Measurements from ENCODE around the gene MCTP1.
A peak's percentile ranks its signal among the peaks of the same experiment; 100 is the strongest.

The MCTP1 gene

DNA sequence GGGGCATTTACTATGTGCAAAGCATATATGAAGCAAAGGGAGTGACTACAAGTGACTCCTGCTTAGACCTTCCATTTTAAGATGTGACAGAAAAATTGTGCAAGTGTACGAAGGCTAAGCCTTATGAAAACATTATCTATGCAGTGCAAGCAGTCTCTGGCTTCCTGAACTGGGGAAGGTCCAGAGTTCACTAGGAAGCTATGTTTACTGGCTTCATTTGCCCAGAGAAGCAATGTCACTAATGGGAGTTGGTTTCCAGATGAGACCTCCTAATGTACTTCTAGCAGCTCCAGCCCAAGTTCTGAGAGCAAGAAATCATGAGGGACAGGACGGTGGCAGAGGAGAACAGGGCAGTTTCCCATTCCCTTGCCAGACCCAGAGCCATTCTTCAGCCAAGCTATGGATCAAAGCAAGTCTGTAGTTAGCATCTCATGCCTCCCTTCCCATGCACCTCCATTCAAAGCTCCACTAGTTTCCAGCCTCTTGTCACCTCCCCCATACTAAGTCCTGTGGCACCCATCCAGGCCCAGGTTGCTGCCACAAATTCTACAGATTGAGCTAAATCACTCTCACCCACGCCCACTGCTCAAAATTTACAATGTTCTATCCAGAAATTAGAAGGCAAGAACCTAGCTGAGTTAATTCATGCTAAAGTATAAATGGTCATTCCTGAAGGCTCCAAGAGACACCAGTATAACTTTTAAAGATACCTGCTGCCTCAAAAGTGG lies 21.8 kb downstream of the MCTP1 start:
- no peak overlapping the region for H4K8ac ChIP-seq (ENCODE audit: low read length)
- H3K4me3 ChIP-seq (ENCODE audit: insufficient read depth in 1 of 2, low read depth in 1 of 2, low read length in 2 of 2), result no peak overlapping the region
- H2BK120ac ChIP-seq (ENCODE audit: low read depth, low read length), result no peak overlapping the region
- no peak overlapping the region for H3K9ac ChIP-seq (ENCODE audit: low read length)
- H3K27me3 ChIP-seq (ENCODE audit: control insufficient read depth in 1 of 2, insufficient read depth in 1 of 2, low read length in 2 of 2), result peaks cover 7 to 8% of the 10 kb centered on the region in 2 experiments
- no peak overlapping the region for H3K18ac ChIP-seq (ENCODE audit: low read depth in 1 of 2, low read length in 2 of 2)
- no peaks in the 10 kb centered on the region for H3K36me3 ChIP-seq (ENCODE audit: control insufficient read depth in 1 of 2, insufficient read depth in 2 of 2, low read depth in 1 of 2, low read length in 2 of 2)
- H3K23ac ChIP-seq (ENCODE audit: low read length in 2 of 2), result no peak overlapping the region
- WGBS, result 61% methylated on average over 3 of the region's 3 CpGs
- H3K4me1 ChIP-seq (ENCODE audit: control insufficient read depth, insufficient read depth, low read depth, low read length), result no peaks in the 10 kb centered on the region
- no peak for DNase-seq
- H2BK12ac ChIP-seq (ENCODE audit: low read length in 2 of 2), result no peak overlapping the region
- H3K4ac ChIP-seq (ENCODE audit: low read depth in 1 of 2, low read length in 2 of 2), result no peak overlapping the region
- H3K14ac ChIP-seq (ENCODE audit: low read length in 2 of 2), result no peak overlapping the region
- H3K4me2 ChIP-seq (ENCODE audit: low read length, poor library complexity, severe bottlenecking), result no peak overlapping the region
- no peaks in the 10 kb centered on the region for H3K9me3 ChIP-seq (ENCODE audit: control insufficient read depth, low read length)
- H3K27ac ChIP-seq (ENCODE audit: low read length, poor library complexity, severe bottlenecking), result no peak overlapping the region
- no peak overlapping the region for H2BK15ac ChIP-seq (ENCODE audit: low read depth, poor library complexity, severe bottlenecking)
- H3K79me1 ChIP-seq (replicated peaks; ENCODE audit: low read length, poor library complexity, severe bottlenecking), result no peaks in the 10 kb centered on the region
- H2AK5ac ChIP-seq (ENCODE audit: low read length, severe bottlenecking), result no peak overlapping the region
- no peak overlapping the region for H2BK5ac ChIP-seq (ENCODE audit: low read depth, low read length, poor library complexity, severe bottlenecking)
- H4K91ac ChIP-seq (ENCODE audit: low read length), result no peak overlapping the region
- no peak overlapping the region for H2AFZ ChIP-seq (ENCODE audit: low read depth, low read length)

DNA sequence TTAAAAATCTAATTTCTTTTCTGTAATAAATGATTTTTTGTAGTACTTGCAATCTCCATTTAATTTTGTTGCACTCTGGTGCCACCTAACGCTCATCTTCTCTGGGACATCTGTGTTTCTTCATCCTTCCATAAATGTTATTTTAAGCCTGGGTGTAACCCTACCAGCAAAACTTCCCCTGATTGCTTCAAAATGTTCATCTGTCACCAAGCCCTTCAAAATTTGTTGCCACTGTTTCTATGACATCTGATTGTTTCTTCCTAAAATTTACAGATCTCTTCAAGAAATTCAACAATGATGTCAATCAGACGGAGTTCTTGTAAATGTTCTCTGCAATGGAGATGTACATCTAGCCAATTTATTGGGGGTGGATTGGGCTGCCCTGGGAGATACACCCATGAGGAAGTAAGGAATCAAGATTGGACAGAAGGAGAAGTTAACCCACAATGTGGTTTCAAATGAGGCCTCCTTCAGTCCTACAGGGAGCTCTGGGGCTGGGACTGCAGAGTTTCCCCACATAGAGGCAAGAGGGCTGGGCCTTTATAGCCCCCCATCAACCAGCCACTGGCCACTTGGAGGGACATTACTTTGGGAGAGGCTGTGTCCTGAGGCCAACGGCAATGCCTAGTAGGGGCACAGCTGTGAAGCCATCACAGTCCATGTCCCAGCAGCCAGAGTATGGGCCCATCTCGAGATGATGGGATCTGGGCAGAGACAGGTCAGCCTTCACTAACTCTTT lies 23.3 kb downstream of the MCTP1 start:
- H3K9me3 ChIP-seq (ENCODE audit: control insufficient read depth, low read length), result no peaks in the 10 kb centered on the region
- H3K4me2 ChIP-seq (ENCODE audit: low read length, poor library complexity, severe bottlenecking), result no peak overlapping the region
- H2AK5ac ChIP-seq (ENCODE audit: low read length, severe bottlenecking), result no peak overlapping the region
- H2AFZ ChIP-seq (ENCODE audit: low read depth, low read length), result no peak overlapping the region
- no peak overlapping the region for H3K23ac ChIP-seq (ENCODE audit: low read length in 2 of 2)
- H2BK120ac ChIP-seq (ENCODE audit: low read depth, low read length), result no peak overlapping the region
- H3K27ac ChIP-seq (ENCODE audit: low read length, poor library complexity, severe bottlenecking), result no peak overlapping the region
- H3K18ac ChIP-seq (ENCODE audit: low read depth in 1 of 2, low read length in 2 of 2), result no peak overlapping the region
- no peak overlapping the region for H3K9ac ChIP-seq (ENCODE audit: low read length)
- no peaks in the 10 kb centered on the region for H3K79me1 ChIP-seq (replicated peaks; ENCODE audit: low read length, poor library complexity, severe bottlenecking)
- H3K4me3 ChIP-seq (ENCODE audit: insufficient read depth in 1 of 2, low read depth in 1 of 2, low read length in 2 of 2), result no peak overlapping the region
- H3K27me3 ChIP-seq (ENCODE audit: control insufficient read depth in 1 of 2, insufficient read depth in 1 of 2, low read length in 2 of 2), result peaks cover 4 to 7% of the 10 kb centered on the region in 2 experiments
- H3K4ac ChIP-seq (ENCODE audit: low read depth in 1 of 2, low read length in 2 of 2), result no peak overlapping the region
- 76% methylated on average over 4 of the region's 4 CpGs for whole genome bisulfite sequencing
- no peak overlapping the region for H3K14ac ChIP-seq (ENCODE audit: low read length in 2 of 2)
- no peak overlapping the region for H4K8ac ChIP-seq (ENCODE audit: low read length)
- no peaks in the 10 kb centered on the region for H3K36me3 ChIP-seq (ENCODE audit: control insufficient read depth in 1 of 2, insufficient read depth in 2 of 2, low read depth in 1 of 2, low read length in 2 of 2)
- no peak overlapping the region for H2BK15ac ChIP-seq (ENCODE audit: low read depth, poor library complexity, severe bottlenecking)
- no peak overlapping the region for H2BK5ac ChIP-seq (ENCODE audit: low read depth, low read length, poor library complexity, severe bottlenecking)
- no peak overlapping the region for H2BK12ac ChIP-seq (ENCODE audit: low read length in 2 of 2)
- peak; percentile 17 for DNase-seq
- no peaks in the 10 kb centered on the region for H3K4me1 ChIP-seq (ENCODE audit: control insufficient read depth, insufficient read depth, low read depth, low read length)
- no peak overlapping the region for H4K91ac ChIP-seq (ENCODE audit: low read length)

DNA sequence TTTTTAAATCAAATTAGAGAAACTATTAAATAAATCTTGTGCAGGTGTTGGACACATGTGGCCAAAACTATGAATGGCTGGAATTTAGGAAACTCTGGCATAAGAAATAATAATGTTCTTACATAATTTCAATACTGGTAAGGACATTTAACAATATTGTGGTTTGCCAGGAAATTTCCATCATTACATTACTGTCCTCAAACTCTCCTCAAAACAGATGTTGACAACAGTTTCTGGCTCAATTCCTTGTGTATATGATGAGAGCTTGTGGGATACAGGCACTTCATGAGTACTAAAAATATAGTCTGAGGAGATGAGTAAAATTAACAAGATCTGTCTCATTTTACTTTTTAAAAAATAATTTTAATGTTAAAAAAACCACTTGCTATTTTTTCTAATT lies 27.9 kb downstream of the MCTP1 start:
- Histone ChIP-seq H3K4me3 (ENCODE audit: insufficient read depth in 1 of 2, low read depth in 1 of 2, low read length in 2 of 2) (no peak overlapping the region), H4K8ac (ENCODE audit: low read length) (no peak overlapping the region), H4K91ac (ENCODE audit: low read length) (no peak overlapping the region), H3K36me3 (ENCODE audit: control insufficient read depth in 1 of 2, insufficient read depth in 2 of 2, low read depth in 1 of 2, low read length in 2 of 2) (no peaks in the 10 kb centered on the region), H3K27ac (ENCODE audit: low read length, poor library complexity, severe bottlenecking) (no peak overlapping the region), H3K4me2 (ENCODE audit: low read length, poor library complexity, severe bottlenecking) (no peak overlapping the region), H2BK5ac (ENCODE audit: low read depth, low read length, poor library complexity, severe bottlenecking) (no peak overlapping the region), H3K9me3 (ENCODE audit: control insufficient read depth, low read length) (no peaks in the 10 kb centered on the region), H2BK15ac (ENCODE audit: low read depth, poor library complexity, severe bottlenecking) (no peak overlapping the region), H2AK5ac (ENCODE audit: low read length, severe bottlenecking) (no peak overlapping the region), H3K4ac (ENCODE audit: low read depth in 1 of 2, low read length in 2 of 2) (no peak overlapping the region), H2BK120ac (ENCODE audit: low read depth, low read length) (no peak overlapping the region), H3K9ac (ENCODE audit: low read length) (no peak overlapping the region), H3K18ac (ENCODE audit: low read depth in 1 of 2, low read length in 2 of 2) (no peak overlapping the region), H3K27me3 (ENCODE audit: control insufficient read depth in 1 of 2, insufficient read depth in 1 of 2, low read length in 2 of 2) (peaks cover 5 to 6% of the 10 kb centered on the region in 2 experiments), H2BK12ac (ENCODE audit: low read length in 2 of 2) (no peak overlapping the region), H3K79me1 (replicated peaks; ENCODE audit: low read length, poor library complexity, severe bottlenecking) (no peaks in the 10 kb centered on the region), H3K23ac (ENCODE audit: low read length in 2 of 2) (no peak overlapping the region), H2AFZ (ENCODE audit: low read depth, low read length) (no peak overlapping the region), H3K14ac (ENCODE audit: low read length in 2 of 2) (no peak overlapping the region), H3K4me1 (ENCODE audit: control insufficient read depth, insufficient read depth, low read depth, low read length) (no peaks in the 10 kb centered on the region)
- no peak for DNase-seq

DNA sequence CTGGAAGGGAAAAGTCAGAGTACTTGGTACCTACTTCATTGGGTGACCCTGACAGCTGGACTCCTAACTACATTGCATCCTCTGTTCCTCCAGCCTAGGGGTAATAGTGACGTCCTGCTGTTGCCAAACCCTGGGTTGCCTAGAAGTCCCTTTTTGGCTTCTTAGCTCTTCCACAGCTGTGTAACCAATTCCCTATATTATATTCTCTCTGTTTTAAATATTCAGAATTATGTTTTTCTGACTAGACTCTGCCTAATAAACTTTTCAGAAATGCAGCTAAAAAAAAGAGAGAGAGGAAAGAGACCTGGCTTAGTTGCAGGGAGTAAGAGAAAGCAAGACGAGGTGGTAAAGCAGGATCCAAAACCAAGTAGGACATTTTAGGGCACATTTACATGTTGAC lies 28.4 kb downstream of the MCTP1 start:
- Histone ChIP-seq H2AFZ (ENCODE audit: low read depth, low read length) (no peak overlapping the region), H3K9ac (ENCODE audit: low read length) (no peak overlapping the region), H3K14ac (ENCODE audit: low read length in 2 of 2) (no peak overlapping the region), H3K23ac (ENCODE audit: low read length in 2 of 2) (peak overlapping the region in 1 of 2 experiments; percentile 40), H3K4ac (ENCODE audit: low read depth in 1 of 2, low read length in 2 of 2) (no peak overlapping the region), H3K4me3 (ENCODE audit: insufficient read depth in 1 of 2, low read depth in 1 of 2, low read length in 2 of 2) (no peak overlapping the region), H2BK12ac (ENCODE audit: low read length in 2 of 2) (no peak overlapping the region), H4K8ac (ENCODE audit: low read length) (no peak overlapping the region), H2BK120ac (ENCODE audit: low read depth, low read length) (no peak overlapping the region), H3K27ac (ENCODE audit: low read length, poor library complexity, severe bottlenecking) (no peak overlapping the region), H3K4me1 (ENCODE audit: control insufficient read depth, insufficient read depth, low read depth, low read length) (no peaks in the 10 kb centered on the region), H3K27me3 (ENCODE audit: control insufficient read depth in 1 of 2, insufficient read depth in 1 of 2, low read length in 2 of 2) (peaks cover 5 to 6% of the 10 kb centered on the region in 2 experiments), H2BK15ac (ENCODE audit: low read depth, poor library complexity, severe bottlenecking) (no peak overlapping the region), H2BK5ac (ENCODE audit: low read depth, low read length, poor library complexity, severe bottlenecking) (no peak overlapping the region), H3K4me2 (ENCODE audit: low read length, poor library complexity, severe bottlenecking) (no peak overlapping the region), H3K9me3 (ENCODE audit: control insufficient read depth, low read length) (no peaks in the 10 kb centered on the region), H3K79me1 (replicated peaks; ENCODE audit: low read length, poor library complexity, severe bottlenecking) (no peaks in the 10 kb centered on the region), H4K91ac (ENCODE audit: low read length) (no peak overlapping the region), H2AK5ac (ENCODE audit: low read length, severe bottlenecking) (no peak overlapping the region), H3K18ac (ENCODE audit: low read depth in 1 of 2, low read length in 2 of 2) (no peak overlapping the region), H3K36me3 (ENCODE audit: control insufficient read depth in 1 of 2, insufficient read depth in 2 of 2, low read depth in 1 of 2, low read length in 2 of 2) (no peaks in the 10 kb centered on the region)
- DNase-seq, result no peak
- WGBS, result 83% methylated on average over 2 of the region's 2 CpGs

Data from mesenchymal stem cell (in vitro differentiated cells and primary cell).